NOMO-1 treated with dmso at 0.1 percent for 144 hours (cell line): ENCODE measurements around the gene ABI3BP.

Experiments
- DNase-seq: peaks from one replicate; lab custom pipeline; 2025; ENCODE audit not compliant: unreplicated experiment; lab: John Stamatoyannopoulos, UW

Gene ABI3BP

DNA sequence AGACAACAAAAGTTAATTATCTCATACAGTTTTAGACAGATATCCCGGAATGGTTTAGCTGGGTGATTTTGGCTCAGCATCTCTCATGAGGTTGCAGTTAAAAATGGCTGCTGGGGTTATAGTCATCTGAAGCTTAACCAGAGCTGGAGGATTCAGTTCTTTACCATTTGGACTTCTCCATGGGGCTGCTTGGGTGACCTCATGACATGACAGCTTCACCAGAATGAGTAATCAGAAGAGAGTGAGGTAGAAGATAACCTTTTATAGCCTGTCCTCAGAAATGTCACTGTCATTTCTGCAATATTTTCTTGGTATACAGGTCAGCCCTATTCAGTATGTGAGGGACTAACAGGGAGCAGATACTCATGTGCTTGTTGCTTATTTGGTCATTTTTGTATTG, 253.0 kb downstream of the ABI3BP start:
- no peak for DNase-seq

DNA sequence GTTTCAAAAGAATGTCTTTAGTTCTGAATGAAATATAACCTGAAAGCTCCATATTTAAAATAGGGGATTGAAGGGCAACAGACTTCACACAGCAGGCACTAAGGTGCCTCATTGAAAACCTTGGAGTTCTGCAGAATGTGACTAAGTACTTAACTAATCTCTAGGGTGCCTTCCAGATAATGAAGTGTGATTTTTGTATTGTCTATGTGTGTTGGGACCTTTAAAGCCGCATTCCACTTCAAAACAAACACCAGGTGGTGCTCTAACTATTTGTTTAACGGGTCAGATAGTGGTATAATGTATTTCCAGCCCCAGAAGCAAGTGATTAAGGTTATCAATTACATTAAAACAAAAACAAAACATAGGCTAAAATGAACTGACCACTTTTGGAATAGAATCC, 255.9 kb downstream of the ABI3BP start:
- DNase-seq = no peak

DNA sequence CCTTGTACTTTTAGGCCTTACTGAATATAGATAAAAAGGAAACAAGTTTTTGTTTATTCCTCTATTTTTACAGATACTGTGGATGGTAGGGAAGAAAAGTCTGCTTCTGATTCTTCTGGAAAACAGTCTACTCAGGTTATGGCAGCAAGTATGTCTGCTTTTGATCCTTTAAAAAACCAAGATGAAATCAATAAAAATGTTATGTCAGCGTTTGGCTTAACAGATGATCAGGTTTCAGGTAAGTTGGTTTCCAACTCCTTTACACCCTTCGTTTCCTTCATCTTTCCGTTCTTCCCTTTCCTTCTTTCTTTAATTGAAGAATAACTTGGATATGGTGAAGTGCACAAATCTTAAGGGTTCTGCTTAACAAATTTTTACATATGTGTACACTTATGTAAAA, 260.8 kb downstream of the ABI3BP start:
- DNase-seq = no peak

DNA sequence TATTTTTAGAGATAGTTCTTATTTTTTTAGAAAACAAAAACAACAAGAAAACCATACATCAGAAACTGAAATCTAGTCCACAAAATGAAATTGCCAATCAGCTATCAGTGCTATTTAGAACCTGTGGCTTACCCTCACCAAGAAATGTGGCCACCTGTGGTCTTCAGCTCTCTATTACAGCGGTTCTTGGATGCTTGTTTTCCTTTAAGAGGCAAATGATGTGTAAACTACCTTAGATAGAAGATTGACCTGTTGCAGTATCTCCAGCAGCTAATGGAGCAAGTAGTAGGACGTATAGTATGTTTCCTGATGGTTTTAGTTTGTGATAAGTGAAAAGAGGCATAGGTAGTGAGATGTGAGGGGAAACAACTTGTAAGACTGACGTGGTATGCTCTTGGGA, 262.7 kb downstream of the ABI3BP start:
- no peak for DNase-seq

DNA sequence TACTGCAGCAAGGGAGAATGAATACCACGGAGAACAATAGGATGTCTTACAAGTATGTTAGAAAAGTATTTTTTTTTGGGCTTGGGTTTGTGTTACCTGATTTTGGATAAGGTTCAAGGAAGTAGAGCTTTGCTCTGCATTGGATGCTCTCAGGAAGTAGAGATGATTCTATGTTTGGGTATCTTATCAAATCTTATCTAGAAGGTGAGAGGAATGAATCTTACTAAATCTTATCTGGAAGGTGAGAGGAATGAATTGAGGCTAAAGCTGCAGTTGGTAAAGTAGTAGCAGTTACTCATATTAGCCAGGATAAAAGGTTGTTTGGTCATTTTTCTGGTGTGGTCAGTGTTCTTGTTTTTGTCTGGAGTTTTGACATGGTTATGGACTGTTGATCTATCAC, 266.5 kb downstream of the ABI3BP start:
- no peak for DNase-seq

DNA sequence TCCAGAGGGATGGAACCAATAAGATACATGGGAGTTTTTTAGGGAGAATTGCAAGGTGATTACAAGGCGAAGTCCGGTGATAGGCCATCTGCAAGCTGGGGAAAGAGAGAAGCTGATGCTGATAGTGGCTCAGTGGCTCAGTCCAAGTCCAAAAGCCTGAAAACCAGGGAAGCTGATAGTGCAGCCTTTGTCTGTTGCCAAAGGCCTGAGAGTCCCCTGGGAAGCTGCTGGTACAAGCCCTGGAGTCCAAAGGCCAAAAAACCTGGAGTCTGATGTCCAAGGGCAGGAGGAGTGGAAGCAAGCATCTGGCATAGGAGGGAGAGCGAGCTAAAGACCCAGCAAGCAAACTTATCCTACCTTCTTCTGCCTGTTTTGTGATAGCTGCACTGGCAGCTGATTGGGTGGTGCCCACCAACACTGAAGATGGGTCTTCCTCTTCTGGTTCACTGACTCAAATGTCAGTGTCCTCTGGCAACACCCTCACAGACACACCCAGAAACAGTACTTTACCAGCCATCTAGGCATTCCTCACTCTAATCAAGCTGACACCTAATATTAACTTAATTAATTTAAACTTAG, 267.2 kb downstream of the ABI3BP start:
- DNase-seq = no peak

DNA sequence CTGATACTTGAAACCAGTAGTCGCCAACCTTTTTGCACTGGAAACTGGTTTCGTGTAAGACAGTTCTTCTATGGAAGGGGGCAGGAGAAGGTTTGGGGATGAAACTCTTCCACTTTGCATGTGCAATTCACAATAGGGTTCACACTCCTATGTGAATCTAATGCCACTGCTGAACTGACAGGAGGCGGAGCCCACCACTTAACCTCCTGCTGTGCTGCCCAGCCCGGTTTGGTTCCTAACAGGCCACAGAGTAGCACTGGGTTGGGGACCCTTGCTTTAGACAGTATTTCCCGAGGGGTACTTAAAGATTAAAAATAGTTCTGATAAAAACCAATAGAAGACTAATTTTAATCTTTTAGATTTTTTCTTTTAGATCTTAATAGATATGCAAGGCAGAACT, 272.8 kb downstream of the ABI3BP start:
- DNase-seq = no peak

DNA sequence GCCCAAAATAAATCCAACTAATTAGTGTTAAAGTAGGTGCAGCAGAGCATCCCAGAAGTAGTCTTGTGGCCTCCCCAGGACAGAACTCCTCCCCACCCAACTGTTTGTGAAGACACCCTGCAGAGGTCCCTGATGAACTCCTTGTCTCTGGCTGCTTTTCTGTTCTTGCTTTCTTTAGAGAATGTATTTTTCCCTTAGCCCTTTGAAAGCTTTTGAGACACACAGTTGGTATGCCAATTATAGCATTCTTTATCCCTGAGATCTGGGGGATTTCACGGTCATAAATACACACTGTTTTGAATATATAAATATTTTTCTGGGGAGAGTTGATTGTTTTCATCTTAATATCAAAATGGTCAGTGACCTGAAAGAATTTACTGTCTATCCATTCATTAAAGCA, 274.1 kb downstream of the ABI3BP start:
- DNase-seq = no peak

DNA sequence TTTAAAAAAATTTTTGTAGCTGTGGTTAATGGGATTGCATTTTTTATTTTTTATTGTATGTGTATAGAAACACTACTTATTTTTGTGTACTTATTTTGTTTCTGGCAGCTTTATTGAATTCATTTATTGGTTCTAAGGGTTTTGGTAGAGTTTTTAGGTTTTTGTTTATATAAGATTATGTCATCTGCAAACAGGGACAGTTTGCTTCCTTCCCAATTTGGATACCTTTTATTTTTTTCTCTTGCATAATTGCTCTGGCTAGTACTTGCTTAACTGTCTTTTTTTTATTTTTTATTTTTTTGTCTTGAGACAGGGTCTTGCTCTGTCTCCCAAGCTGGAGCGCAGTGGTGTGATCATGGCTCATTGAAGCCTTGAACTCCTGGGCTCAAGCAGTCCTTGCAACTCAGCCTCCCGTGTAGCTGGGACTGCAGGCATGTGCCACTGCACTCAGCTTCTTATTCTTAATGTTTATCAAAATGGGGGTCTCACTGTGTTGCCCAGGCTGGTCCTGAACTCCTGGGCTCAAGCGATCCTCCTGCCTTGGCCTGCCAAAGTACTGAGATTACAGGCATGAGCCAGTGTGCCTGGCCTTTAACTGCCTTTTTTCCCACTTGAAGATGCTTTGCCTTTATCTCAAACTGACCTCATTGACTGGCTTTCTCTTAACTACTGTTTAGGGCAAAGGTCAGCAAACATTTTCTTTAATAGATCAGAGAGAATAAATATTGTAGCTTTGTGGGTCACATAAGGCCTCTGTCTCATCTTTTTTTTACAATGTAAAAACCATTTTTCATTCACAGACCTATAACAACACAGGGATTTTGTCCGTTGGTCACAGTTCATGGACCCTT, 275.4 kb downstream of the ABI3BP start:
- DNase-seq = no peak

DNA sequence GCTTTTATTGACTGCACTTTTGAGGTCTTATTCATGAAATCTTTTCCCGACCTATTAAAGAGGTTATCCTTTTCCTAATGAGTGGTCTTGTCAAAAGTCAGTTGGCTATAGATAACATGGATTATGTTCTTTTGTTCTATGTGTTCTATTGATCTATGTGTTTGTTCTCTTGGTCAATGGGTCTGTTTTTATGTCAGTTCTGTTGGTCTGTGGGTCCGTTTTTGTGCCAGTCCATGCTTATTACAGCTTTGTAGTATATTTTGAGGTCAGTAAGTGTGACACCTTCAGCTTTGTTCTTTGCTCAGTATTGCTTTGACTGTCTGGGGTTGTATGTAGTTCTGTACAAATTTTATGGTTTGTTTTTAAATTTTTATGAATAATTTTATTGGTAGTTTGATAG, 276.2 kb downstream of the ABI3BP start:
- no peak for DNase-seq

DNA sequence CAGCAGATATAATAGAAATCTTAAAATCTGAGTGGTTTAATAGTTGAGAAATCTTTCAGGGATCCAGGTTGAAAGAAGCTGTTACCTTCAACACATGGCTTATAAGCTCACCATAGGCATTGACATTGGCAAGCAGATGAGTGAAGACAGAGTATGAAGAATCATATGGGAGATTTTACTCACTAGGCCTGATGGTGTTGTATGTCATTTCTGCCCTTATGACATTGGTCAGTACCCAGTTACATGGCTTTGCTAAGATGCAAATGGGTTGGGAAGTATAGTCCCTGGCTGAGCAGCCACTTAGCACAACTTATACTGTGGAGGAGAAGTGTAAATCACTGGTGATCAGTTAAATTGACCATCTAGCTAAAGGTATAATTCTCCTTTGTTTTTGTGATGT, 278.0 kb downstream of the ABI3BP start:
- no peak for DNase-seq

DNA sequence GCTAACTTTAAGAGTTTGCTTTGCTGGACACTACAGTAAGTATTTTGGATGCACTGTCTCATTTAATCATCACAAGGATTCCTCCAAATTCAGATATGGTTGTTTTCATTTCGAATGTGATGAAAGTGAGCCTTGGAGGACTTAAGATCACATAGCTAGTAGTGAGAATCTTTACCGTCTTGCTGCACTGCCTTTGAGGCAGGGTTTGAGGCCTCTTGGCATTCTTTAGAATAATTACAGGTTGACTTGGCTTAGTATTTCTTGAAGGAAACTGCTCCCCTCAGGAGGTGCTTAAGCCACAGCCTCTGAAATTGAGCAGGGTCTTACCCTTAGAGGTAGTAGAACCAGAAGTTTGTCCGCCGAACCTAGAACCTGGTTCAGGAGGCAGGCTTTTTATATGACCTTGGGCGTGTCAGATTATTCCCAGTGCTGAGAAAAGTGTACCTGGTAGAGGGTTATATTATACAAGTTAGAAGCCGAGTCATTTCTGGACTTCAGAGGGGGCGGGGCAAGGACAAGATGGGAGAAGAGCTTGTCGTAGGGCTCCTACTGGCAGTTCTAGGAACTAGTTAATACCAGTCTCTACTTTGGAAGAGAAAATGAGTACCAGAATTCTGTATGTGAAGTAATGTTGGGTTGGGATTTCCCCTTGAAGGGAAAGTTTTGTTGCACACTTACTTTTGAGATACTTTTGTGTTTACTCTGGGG, 282.8 kb downstream of the ABI3BP start:
- peak; percentile 62 for DNase-seq

DNA sequence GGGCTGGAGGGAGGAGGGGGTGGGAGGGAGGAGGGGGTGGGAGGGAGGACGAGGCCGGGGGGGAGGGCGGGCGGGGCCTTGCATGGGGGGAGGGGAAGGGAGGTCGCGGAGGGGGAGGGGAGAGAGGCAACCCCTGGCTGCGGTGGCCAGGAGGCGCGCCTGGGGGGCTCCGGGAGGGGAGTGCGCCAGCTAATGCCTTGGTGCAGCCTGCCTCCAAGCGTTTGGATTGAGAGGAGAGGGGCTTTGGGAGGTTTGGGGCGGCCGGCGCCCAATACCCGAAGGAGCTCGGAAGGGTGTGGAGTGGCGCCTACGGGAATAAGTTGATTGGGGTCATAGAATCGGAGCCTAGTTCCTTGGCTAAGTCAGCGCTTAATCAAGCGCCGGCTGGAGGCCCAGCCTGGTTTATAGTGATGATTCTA, 283.4 kb downstream of the ABI3BP start:
- peak; percentile 11 for DNase-seq

DNA sequence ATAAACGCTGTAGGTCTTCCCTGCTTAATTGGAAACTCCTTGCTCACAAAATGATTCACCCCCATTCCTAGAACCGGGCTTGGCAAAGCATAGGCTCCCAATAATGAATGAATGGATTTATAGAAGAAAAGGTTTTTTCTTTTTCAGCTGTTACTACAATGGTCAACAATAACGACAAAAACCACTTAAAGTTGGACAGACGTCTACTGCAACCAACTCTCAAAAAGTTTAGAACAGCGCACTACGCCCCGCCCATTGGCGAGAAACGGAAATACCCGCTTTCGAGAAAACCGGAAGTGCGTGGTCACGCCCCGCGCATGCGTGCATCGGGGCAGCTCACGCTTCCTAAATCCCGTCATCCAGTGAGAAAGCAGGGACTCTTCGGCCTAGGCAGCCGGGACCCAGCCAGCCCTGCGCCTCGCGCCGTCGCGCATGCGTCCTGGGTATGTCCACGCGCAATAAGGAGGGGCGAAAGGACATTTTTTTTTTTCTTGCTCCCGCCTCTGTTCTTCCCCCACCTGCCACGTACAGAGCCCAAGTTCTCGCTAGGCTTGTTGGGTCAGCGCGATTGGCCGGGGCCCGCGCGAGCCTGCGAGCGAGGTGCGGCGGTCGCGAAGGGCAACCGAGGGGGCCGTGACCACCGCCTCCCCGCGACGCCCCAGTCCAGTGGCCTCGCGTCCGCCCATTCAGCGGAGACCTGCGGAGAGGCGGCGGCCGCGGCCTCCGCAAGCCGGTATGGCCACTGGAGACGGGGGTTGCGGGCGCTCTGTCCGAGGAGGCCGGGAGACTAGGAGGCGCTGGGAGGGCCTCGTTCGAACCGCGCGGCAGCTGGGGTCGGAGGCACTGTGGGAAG, 284.0 kb downstream of the ABI3BP start, which contains the start of gene TFG:
Gene TFG, plus strand, starts transcription at position 506 of the 853 bp plus-strand sequence. CDS start 4,192 bp downstream, outside the sequence.
- peak; percentile 94 for DNase-seq

DNA sequence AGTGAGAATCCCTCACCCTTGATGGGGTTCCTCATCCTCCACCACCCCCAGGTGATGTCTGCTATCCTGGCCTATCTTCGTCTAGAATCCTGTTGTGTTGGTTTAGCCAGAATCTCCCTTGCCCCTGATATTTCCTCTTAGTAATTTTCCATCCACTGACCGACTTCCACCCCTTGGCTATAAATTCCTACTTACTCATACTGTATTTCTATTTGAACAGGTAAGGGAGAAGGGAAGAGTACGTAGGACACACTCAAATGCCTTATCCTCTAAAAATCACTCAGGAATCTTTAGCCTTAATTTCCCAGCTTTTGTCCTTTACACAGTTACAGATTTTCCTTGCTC, 284.6 kb downstream of the ABI3BP start:
- no peak for DNase-seq

DNA sequence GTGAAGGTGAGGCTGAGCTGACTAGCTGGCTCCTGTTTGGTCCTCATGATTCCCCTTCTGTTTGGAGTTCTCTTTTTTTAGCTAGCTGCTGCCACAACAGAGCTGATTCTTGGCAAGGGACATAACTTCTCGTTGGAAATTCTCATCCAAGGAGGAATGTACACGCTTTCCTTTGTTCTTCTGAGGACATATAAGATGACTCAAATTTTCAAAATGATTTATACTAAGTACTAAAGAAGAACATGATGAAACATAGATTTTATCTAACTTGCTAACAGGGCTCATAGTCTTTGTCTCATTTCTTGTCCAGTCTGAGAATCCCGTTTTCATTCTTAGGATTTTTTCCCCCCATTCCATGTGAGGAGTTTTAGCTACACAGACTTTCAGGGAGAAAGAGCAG, 286.9 kb downstream of the ABI3BP start:
- no peak for DNase-seq

DNA sequence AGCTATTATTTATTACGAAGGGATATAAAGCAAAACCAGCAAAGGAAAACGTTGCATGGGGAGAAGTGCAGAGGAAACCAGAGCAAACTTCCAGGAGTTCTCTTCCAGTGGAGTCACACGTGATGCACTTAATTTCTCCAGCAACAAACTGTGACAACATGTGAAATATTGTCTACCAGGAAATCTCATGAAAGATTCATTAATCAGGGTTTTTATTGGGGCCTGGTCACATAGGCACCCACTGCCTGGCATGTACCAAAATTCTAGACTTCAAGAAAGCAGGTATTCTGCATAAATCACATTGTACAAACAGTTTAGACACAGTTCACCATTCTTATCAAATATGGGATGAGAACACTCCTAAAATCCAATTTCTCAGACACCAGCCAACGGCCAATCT, 289.4 kb downstream of the ABI3BP start:
- DNase-seq = no peak

DNA sequence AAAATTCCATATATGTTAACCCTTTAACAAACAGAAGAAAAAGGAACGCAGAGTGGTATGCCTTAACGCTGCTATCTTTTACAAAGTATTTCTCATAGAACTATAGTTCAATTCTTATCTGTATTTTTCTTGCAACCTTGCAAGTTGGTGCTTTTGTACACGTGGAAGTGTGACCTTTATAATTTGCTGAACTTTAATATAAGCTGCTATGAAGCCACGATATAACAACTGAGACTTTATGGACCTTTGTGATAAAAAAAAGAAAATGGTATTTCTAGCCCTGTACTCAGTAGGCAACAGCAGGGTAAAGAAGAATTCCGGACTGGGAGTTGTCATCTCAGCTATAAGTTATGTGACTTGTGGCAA, 290.3 kb downstream of the ABI3BP start:
- no peak for DNase-seq

DNA sequence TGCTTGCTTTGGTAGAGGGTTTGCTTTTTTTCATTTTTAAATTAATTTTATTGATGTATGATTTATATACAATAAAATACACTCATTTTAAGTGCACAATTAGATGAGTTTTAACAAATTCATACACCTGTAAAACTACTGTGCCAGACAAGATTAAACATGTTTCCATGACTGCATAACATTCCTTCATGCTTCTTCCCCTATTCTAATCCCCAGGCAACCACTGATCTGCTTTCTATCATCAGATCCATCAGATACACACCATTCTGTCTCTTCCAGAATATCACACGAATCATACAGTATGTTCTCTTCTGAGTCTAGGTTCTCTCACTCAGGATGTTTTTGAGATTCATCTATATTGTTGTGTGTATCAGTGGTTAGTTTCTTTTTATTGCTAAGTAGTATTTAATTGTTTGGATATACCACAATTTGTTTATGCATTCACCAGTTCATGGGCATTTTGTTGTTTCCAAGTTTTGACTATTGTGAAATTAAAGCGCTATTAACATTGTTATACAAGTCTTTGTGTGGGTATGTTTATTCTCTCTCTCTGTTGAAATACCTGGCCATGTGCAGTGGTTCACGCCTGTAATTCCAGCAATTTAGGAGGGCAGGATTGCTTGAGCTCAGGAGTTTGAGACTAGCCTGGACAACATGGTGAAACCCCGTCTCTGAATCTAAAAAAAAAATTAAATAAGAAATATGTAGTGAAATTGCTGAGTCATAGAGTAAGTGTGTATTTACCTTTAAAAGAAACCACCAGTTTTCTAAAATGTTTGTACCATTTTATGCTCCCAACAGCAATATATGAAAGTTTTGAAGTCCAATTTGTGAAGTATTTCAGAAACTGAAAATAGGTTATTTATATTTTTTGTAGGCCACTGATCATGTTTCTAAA, 290.9 kb downstream of the ABI3BP start:
- no peak for DNase-seq

DNA sequence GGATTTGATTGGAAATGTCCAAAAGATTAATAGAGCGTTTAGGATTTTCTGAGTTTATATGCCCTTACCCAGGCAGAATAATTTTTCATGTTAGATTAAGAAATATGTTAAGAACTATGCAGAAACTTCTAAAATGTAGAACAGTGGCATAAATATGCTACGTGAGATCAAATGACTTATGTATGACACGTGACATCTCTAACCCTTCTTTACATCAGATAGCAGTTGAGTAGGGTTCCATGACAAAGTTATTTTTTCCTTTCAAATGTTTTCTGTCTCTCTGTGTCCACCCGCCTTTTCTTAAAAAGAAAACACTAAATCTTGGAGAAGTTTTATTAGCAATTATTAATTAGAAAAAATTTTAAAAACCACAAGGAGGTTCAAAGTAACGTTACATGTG, 292.5 kb downstream of the ABI3BP start:
- no peak for DNase-seq
